GM12878 (cell line): Measurements from ENCODE around the gene GPC5. TPM values are rescaled to one million over a fixed set of nuclear protein-coding genes. Genes with fewer than 3 reads are reported as not detected.

Experiments
- ATAC-seq: fragments of 200-7000 bp; cut with Tn5 transposase; 3 replicates; pipeline ENCODE4 v1.9.1; 2020; ENCODE audit warnings: mild to moderate bottlenecking, moderate library complexity
- BruUV-seq: library from RNA; stranded (reverse); fragments of 400-500 nt; replicated peaks from 2 replicates; lab custom pipeline; 2021; lab: Mats Ljungman, UMichigan
- CTCF ChIA-PET: fragments of 300-600 bp; sonication (Branson Sonifier 250); formaldehyde crosslinking; extraction: SDS; loops from one replicate; lab custom pipeline; 2021; ENCODE audit warnings: inconsistent platforms; lab: Yijun Ruan, JAX
- POLR2A ChIA-PET: fragments of 350-600 bp; formaldehyde crosslinking; extraction: SDS; loops from one replicate; lab custom pipeline; 2021; ENCODE audit warnings: inconsistent platforms; lab: Charles Lee
- RAD21 ChIA-PET: fragments of 300-600 bp; sonication (Branson Sonifier 250); formaldehyde crosslinking; loops from one replicate; lab custom pipeline; 2023; ENCODE audit warnings: antibody characterized with exemption; ENCODE audit not compliant: unreplicated experiment; lab: Charles Lee
- SMC1A ChIA-PET: fragments of 300-600 bp; sonication (Branson Sonifier 250); formaldehyde crosslinking; loops from one replicate; lab custom pipeline; 2023; ENCODE audit not compliant: unreplicated experiment, uncharacterized antibody; lab: Charles Lee
- DNase-seq: peaks from one replicate; pipeline ENCODE4 v3.0.0-alpha.2; 2011; ENCODE audit warnings: low read depth, low spot score
- FAIRE-seq: peaks from 3 replicates; lab custom pipeline; 2011; peaks lifted over from hg19 to GRCh38; lab: Jason Lieb, UNC
- H2AFZ ChIP-seq: 2 replicates; pipeline ENCODE4 v1.6.0; 2011; ENCODE audit warnings: low read depth, low read length, control low read depth; ENCODE audit not compliant: control insufficient read depth
- H3K27ac ChIP-seq: 2 replicates; pipeline ENCODE4 v1.5.1; 2011; ENCODE audit warnings: control low read depth; ENCODE audit not compliant: control insufficient read depth, insufficient read depth
- H3K27me3 ChIP-seq, 2 experiments: replicated peaks in 1 of 2; 2 replicates each; pipeline versions ENCODE4 v1.6.0 to v1.6.1; 2011; ENCODE audit warnings: low read length in 1 of 2; ENCODE audit not compliant: control insufficient read depth in 2 of 2, insufficient read depth in 2 of 2
- H3K36me3 ChIP-seq, 2 experiments: 2 replicates each; pipeline ENCODE4 v1.5.1; 2011; ENCODE audit warnings: low read length in 1 of 2; ENCODE audit not compliant: control insufficient read depth in 2 of 2, insufficient read depth in 2 of 2
- H3K4me1 ChIP-seq: 2 replicates; pipeline ENCODE4 v1.6.1; 2011; ENCODE audit warnings: mild to moderate bottlenecking, low read length, moderate library complexity, mixed read lengths; ENCODE audit not compliant: control insufficient read depth, insufficient read depth
- H3K4me2 ChIP-seq: 2 replicates; pipeline ENCODE4 v1.6.0; 2011; ENCODE audit warnings: control low read depth; ENCODE audit not compliant: control insufficient read depth, insufficient read depth
- H3K4me3 ChIP-seq: fragments of 200-600 bp; sonication (generic); 2 replicates; pipeline ENCODE4 v1.5.1; 2016
- H3K79me2 ChIP-seq: 2 replicates; pipeline ENCODE4 v1.6.0; 2011; ENCODE audit warnings: low read length; ENCODE audit not compliant: control insufficient read depth, insufficient read depth
- H3K9ac ChIP-seq: 2 replicates; pipeline ENCODE4 v1.8.0; 2011; ENCODE audit warnings: low read length, control low read depth, mixed read lengths; ENCODE audit not compliant: control insufficient read depth, insufficient read depth
- H3K9me3 ChIP-seq: replicated peaks from 3 replicates; pipeline ENCODE4 v1.5.1; 2011; ENCODE audit warnings: mild to moderate bottlenecking, low read length; ENCODE audit not compliant: control insufficient read depth, insufficient read depth
- H4K20me1 ChIP-seq: 2 replicates; pipeline ENCODE4 v1.6.0; 2011; ENCODE audit not compliant: control insufficient read depth, insufficient read depth
- HDAC2 ChIP-seq: fragments of 200-600 bp; sonication (generic); IDR thresholded peaks from 2 replicates; pipeline ENCODE4 v1.6.1; 2017
- PML ChIP-seq: IDR thresholded peaks from 2 replicates; pipeline ENCODE4 v1.6.1; 2012; ENCODE audit warnings: low read length, inconsistent platforms
- POLR2A ChIP-seq: IDR thresholded peaks from 2 replicates; pipeline ENCODE4 v1.6.1; 2011; ENCODE audit warnings: low read depth, mild to moderate bottlenecking, low read length
- POLR2AphosphoS2 ChIP-seq: IDR thresholded peaks from 2 replicates; pipeline ENCODE4 v1.6.1; 2011; ENCODE audit warnings: low read depth, mild to moderate bottlenecking, low read length, improper control_type of control experiment, moderate library complexity
- POU2F2 ChIP-seq: IDR thresholded peaks from 3 replicates; pipeline ENCODE4 v1.6.1; 2011; ENCODE audit warnings: low read depth, mild to moderate bottlenecking, low read length, borderline replicate concordance
- RUNX3 ChIP-seq: IDR thresholded peaks from 2 replicates; pipeline ENCODE4 v1.6.1; 2012; ENCODE audit warnings: low read length, inconsistent platforms
- SIN3A ChIP-seq: IDR thresholded peaks from 2 replicates; pipeline ENCODE4 v1.6.1; 2012; ENCODE audit warnings: low read depth, low read length, improper control_type of control experiment
- TCF12 ChIP-seq: IDR thresholded peaks from 2 replicates; pipeline ENCODE4 v1.6.1; 2011; ENCODE audit warnings: low read depth, mild to moderate bottlenecking, low read length
- YY1 ChIP-seq: IDR thresholded peaks from 2 replicates; pipeline ENCODE4 v1.6.1; 2011; ENCODE audit warnings: low read depth, mild to moderate bottlenecking, low read length
- ZNF217 ChIP-seq: fragments of 450-650 bp; IDR thresholded peaks from 2 replicates; pipeline ENCODE4 v1.6.1; 2017; ENCODE audit warnings: antibody characterized with exemption, mild to moderate bottlenecking
- WGBS: methylation state at CpG from one replicate; pipeline ENCODE4 v1.1.6; 2016; ENCODE audit warnings: low lambda C conversion rate; ENCODE audit not compliant: insufficient replicate concordance, insufficient coverage; ENCODE audit errors: missing lambda C conversion rate; 5-methylcytosine and 5-hydroxymethylcytosine counted together
- in situ Hi-C: fragments of 300-500 bp; cut with MboI; formaldehyde crosslinking; loops from 9 replicates; pipeline ENCODE4 v1.14.3; 2018; ENCODE audit warnings: mixed read lengths
- intact Hi-C: fragments of 100-400 bp; cut with micrococcal nuclease; formaldehyde crosslinking; loops from one replicate; pipeline ENCODE4 v1.14.2; 2022; ENCODE audit not compliant: unreplicated experiment
- polyA plus RNA-seq, 11 experiments: library from polyadenylated mRNA; depleted of rRNA in 4 of 11; unstranded in 6 of 11; stranded (reverse) in 5 of 11; fragments of >200 nt; fragmentation: Nextera tagmentation in 4 of 11; fragmentation: Illumina TruSeq in 1 of 11; extraction: Ambion mirVana in 4 of 11; extraction: Trizol in 1 of 11; gene quantifications; 1 replicate in 1 of 11; 2 replicates in 10 of 11; pipeline versions ENCODE4 v1.2.1 to v1.2.3, GENCODE V29; 2011 to 2016; ENCODE audit warnings: inconsistent platforms in 2 of 11, missing spikeins in 2 of 11, low read depth in 1 of 11
- total RNA-seq, 4 experiments: library from RNA; depleted of rRNA in 3 of 4; stranded (reverse); fragments of >200 nt in 3 of 4; fragmentation: Illumina TruSeq in 1 of 4; extraction: Trizol in 1 of 4; gene quantifications; 2 replicates each; pipeline versions ENCODE4 v1.2.1 to v1.2.3, GENCODE V29; 2013 to 2021
- TF ChIP-seq, protein P1 (sequence below): IDR thresholded peaks from 2 replicates; pipeline ENCODE4 v1.6.1; 2012; ENCODE audit warnings: low read length, inconsistent platforms

The GPC5 gene
- total and polyA plus RNA-seq, 10 of the 15 experiments (the other 5 are each of a cell fraction or from before 2014, with no cell fraction given): 0.05 to 0.87 (median 0.44) TPM; not detected in 1

GRCh38 chr13:91353494-91353893 is 44.9 kb upstream of the GPC5 start:
- no peak overlapping the region for H3K27ac ChIP-seq
- no peak overlapping the region for H3K4me2 ChIP-seq
- in situ Hi-C loops: no loop called here
- no peak overlapping the region for H3K4me3 ChIP-seq
- peaks cover 4 to 45% of the 10 kb centered on the region in 2 experiments; a peak in 3 of 4 replicates for H3K36me3 ChIP-seq
- ChIA-PET CTCF (interaction anchor here (0.9 to 4.5 kb wide), 4 partner anchors 13 to 53 kb away, joined by 3 to 43 read pairs (median 3); no protein-coding TSS in a partner anchor), SMC1A (interaction anchor here (0.6 to 1.4 kb wide), 5 partner anchors 8 to 41 kb away, joined by 3 to 7 read pairs (median 3); no protein-coding TSS in a partner anchor), POLR2A (no interaction called here), RAD21 (interaction anchor here (1.6 kb wide), 1 partner anchor 41 kb away, joined by 6 read pairs; no protein-coding TSS in a partner anchor)
- no TSS peak for BruUV-seq
- H2AFZ ChIP-seq: no peak overlapping the region
- TF ChIP-seq TCF12 (no peak), RUNX3 (no peak), PML (no peak), ZNF217 (no peak), POU2F2 (no peak), YY1 (no peak)
- DNase-seq (no peak), FAIRE-seq (no peak), ATAC-seq (no peak)
- no peaks in the 10 kb centered on the region for H3K9me3 ChIP-seq
- H4K20me1 ChIP-seq: peaks cover 5% of the 10 kb centered on the region; the same call in 1 of the 2 replicates
- peaks cover 54% of the 10 kb centered on the region for H3K79me2 ChIP-seq
- WGBS: no CpG with 5 or more reads among the region's 1 CpG
- no peak overlapping the region for H3K9ac ChIP-seq
- intact Hi-C loops: no loop called here
- H3K4me1 ChIP-seq: no peaks in the 10 kb centered on the region
- no peaks in the 10 kb centered on the region for H3K27me3 ChIP-seq

DNA sequence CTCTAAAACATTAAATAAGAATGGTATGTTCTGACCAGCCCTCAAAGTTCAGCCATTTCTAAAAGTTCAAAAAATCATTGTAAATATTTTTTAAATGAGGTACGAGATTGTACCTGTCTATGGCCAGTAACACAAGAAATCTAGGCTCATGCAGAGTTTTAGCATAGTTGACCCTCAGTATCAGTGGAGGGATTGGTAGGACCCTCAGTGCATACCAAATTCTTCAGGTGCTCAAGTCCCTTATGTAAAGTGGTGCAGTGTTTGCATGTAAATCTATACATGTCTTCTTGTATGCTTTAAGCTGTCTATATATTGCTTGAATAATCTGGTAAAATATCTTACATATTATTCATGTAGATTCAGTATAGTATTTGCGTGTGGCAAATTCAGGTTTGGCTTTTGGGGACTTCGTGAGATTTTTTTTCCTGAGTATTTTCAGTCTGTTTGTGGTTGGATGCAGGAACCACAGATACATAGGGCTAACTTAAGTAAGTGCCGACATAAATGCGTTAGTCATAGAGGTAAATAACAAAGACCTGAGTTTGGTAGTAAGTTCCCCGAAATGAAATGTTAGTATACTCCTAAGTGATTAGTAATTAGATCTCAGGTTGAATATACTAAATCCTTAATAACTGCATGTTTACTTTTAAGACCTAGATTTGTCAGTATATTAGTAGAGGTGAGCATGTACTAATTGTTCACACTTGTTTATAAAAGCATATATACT is 43.2 kb upstream of the GPC5 start:
- WGBS: 79% methylated on average over 6 of the region's 6 CpGs
- TF ChIP-seq, protein P1, sequence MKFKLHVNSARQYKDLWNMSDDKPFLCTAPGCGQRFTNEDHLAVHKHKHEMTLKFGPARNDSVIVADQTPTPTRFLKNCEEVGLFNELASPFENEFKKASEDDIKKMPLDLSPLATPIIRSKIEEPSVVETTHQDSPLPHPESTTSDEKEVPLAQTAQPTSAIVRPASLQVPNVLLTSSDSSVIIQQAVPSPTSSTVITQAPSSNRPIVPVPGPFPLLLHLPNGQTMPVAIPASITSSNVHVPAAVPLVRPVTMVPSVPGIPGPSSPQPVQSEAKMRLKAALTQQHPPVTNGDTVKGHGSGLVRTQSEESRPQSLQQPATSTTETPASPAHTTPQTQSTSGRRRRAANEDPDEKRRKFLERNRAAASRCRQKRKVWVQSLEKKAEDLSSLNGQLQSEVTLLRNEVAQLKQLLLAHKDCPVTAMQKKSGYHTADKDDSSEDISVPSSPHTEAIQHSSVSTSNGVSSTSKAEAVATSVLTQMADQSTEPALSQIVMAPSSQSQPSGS: 0 out of 2 replicates have a peak, but pooled peaks have one; percentile 13
- no peak for TF ChIP-seq HDAC2
- 0 out of 2 replicates have a peak, but pooled peaks have one; percentile 23 for TF ChIP-seq POLR2AphosphoS2
- peak; percentile 26; the same call in 1 of the 2 replicates for TF ChIP-seq POLR2A
- no peak for TF ChIP-seq SIN3A
- no TSS peak for BruUV-seq
- H3K9ac ChIP-seq: no peak overlapping the region
- ChIA-PET SMC1A (interaction anchor here (0.9 kb wide), 1 partner anchor 41 kb away, joined by 4 read pairs; no protein-coding TSS in a partner anchor), RAD21 (no interaction called here), POLR2A (no interaction called here), CTCF (no interaction called here)
- H3K4me3 ChIP-seq: no peak overlapping the region
- no peaks in the 10 kb centered on the region for H3K27me3 ChIP-seq
- intact Hi-C loops: no loop called here
- H3K4me1 ChIP-seq: no peaks in the 10 kb centered on the region
- no peak for DNase-seq
- H4K20me1 ChIP-seq: peaks cover 4% of the 10 kb centered on the region; the same call in 1 of the 2 replicates
- no peak overlapping the region for H3K4me2 ChIP-seq
- no peaks in the 10 kb centered on the region for H3K9me3 ChIP-seq
- FAIRE-seq: no peak
- ATAC-seq: no peak
- in situ Hi-C loops: no loop called here
- peaks cover 4 to 41% of the 10 kb centered on the region in 2 experiments; a peak in 3 of 4 replicates for H3K36me3 ChIP-seq
- H3K79me2 ChIP-seq: peaks cover 36% of the 10 kb centered on the region
- no peak overlapping the region for H3K27ac ChIP-seq
- no peak overlapping the region for H2AFZ ChIP-seq
